HCT116 (cell line): ENCODE results near the gene SLC18B1. TPM values are rescaled to one million over a fixed set of nuclear protein-coding genes. Genes with fewer than 3 reads are reported as not detected.

ENCODE experiments used
- ATAC-seq: fragments of 200-7000 bp; cut with Tn5 transposase; 2 replicates; pipeline ENCODE4 v1.9.1; 2020; ENCODE audit warnings: mild to moderate bottlenecking, moderate library complexity
- BruUV-seq: library from RNA; stranded (reverse); fragments of 400-500 nt; replicated peaks from 2 replicates; lab custom pipeline; 2021; lab: Mats Ljungman, UMichigan
- CTCF ChIA-PET: fragments of 300-600 bp; sonication (Branson Sonifier 250); formaldehyde crosslinking; loops from one replicate; lab custom pipeline; 2021; ENCODE audit warnings: antibody characterized with exemption; lab: Charles Lee
- POLR2A ChIA-PET: fragments of 300-600, 350-600 bp; sonication (Branson Sonifier 250); formaldehyde crosslinking; loops from one replicate; lab custom pipeline; 2021; ENCODE audit warnings: antibody characterized with exemption; lab: Charles Lee
- RAD21 ChIA-PET, 2 experiments: fragments of 300-600 bp; sonication (Branson Sonifier 250); formaldehyde crosslinking; loops; one replicate each; lab custom pipeline; 2023; ENCODE audit warnings: low total read pairs in 2 of 2; ENCODE audit not compliant: uncharacterized antibody in 2 of 2, unreplicated experiment in 2 of 2, low non-redundant PET in 1 of 2; lab: Charles Lee
- DNase-seq: peaks from one replicate; pipeline ENCODE4 v3.0.0-alpha.2; 2010; ENCODE audit warnings: low read depth, low spot score
- H2AFZ ChIP-seq: fragments of 200-600 bp; shearing (Covaris generic), sonication (generic); 2 replicates; pipeline ENCODE4 v1.6.1; 2017; ENCODE audit warnings: low read depth, mixed run types, mixed read lengths, antibody characterized with exemption, low read length; ENCODE audit not compliant: poor library complexity, severe bottlenecking
- H3K27ac ChIP-seq: 2 replicates; pipeline ENCODE4 v1.5.1; 2012; ENCODE audit warnings: low read depth, low read length
- H3K27me3 ChIP-seq: fragments of 200-600 bp; sonication (generic); 2 replicates; pipeline ENCODE4 v1.6.1; 2016; ENCODE audit warnings: mixed run types, low read length, mixed read lengths; ENCODE audit not compliant: insufficient read depth
- H3K36me3 ChIP-seq, 2 experiments: fragments of 200-500 bp in 1 of 2; fragments of 200-600 bp in 1 of 2; sonication (Bioruptor generic) in 1 of 2; sonication (generic) in 1 of 2; 2 replicates each; pipeline versions ENCODE4 v1.5.1 to v1.6.1; 2014 to 2016; ENCODE audit warnings: low read length in 2 of 2, inconsistent platforms in 1 of 2, mixed read lengths in 1 of 2, mixed run types in 1 of 2; ENCODE audit not compliant: insufficient read depth in 2 of 2, control insufficient read depth in 1 of 2
- H3K4me1 ChIP-seq, 2 experiments: fragments of 200-600 bp in 1 of 2; sonication (generic) in 1 of 2; 2 replicates each; pipeline versions ENCODE4 v1.5.1 to v1.6.1; 2012 to 2017; ENCODE audit warnings: low read length in 2 of 2, inconsistent platforms in 1 of 2, mild to moderate bottlenecking in 1 of 2, mixed read lengths in 1 of 2, mixed run types in 1 of 2, moderate library complexity in 1 of 2; ENCODE audit not compliant: insufficient read depth in 2 of 2, control insufficient read depth in 1 of 2
- H3K4me2 ChIP-seq: fragments of 200-600 bp; sonication (generic); 2 replicates; pipeline ENCODE4 v1.6.1; 2017; ENCODE audit warnings: mixed run types, low read length, mixed read lengths
- H3K4me3 ChIP-seq, 2 experiments: fragments of 200-600 bp in 1 of 2; sonication (generic) in 1 of 2; replicated peaks in 1 of 2; 2 replicates each; pipeline ENCODE4 v1.5.1; 2011 to 2016; ENCODE audit warnings: low read length in 2 of 2, control low read depth in 1 of 2, low read depth in 1 of 2, mild to moderate bottlenecking in 1 of 2, mixed read lengths in 1 of 2, mixed run types in 1 of 2
- H3K79me2 ChIP-seq: fragments of 200-600 bp; sonication (generic); 2 replicates; pipeline ENCODE4 v1.6.1; 2017; ENCODE audit warnings: mild to moderate bottlenecking, mixed run types, low read length, moderate library complexity, mixed read lengths; ENCODE audit not compliant: insufficient read depth
- H3K9ac ChIP-seq: fragments of 200-600 bp; sonication (generic); 2 replicates; pipeline ENCODE4 v1.6.1; 2016; ENCODE audit warnings: low read length, mixed read lengths
- H3K9me2 ChIP-seq: fragments of 200-600 bp; sonication (generic), shearing (Covaris generic); 2 replicates; pipeline ENCODE4 v1.6.1; 2017; ENCODE audit warnings: mixed run types, mild to moderate bottlenecking, moderate library complexity; ENCODE audit not compliant: insufficient read depth
- H3K9me3 ChIP-seq, 2 experiments: fragments of 200-500 bp in 1 of 2; fragments of 200-600 bp in 1 of 2; sonication (Bioruptor generic) in 1 of 2; sonication (generic) in 1 of 2; 2 replicates each; pipeline ENCODE4 v1.6.1; 2014 to 2017; ENCODE audit warnings: low read length in 2 of 2, mixed read lengths in 2 of 2, inconsistent platforms in 1 of 2, low read depth in 1 of 2, mild to moderate bottlenecking in 1 of 2, mixed run types in 1 of 2, moderate library complexity in 1 of 2; ENCODE audit not compliant: control insufficient read depth in 1 of 2, insufficient read depth in 1 of 2
- H4K20me1 ChIP-seq: fragments of 200-600 bp; sonication (generic), shearing (Covaris generic); 2 replicates; pipeline ENCODE4 v1.6.1; 2017; ENCODE audit warnings: mixed run types, mild to moderate bottlenecking, moderate library complexity; ENCODE audit not compliant: insufficient read depth
- CEBPB ChIP-seq: IDR thresholded peaks from 2 replicates; pipeline ENCODE4 v1.6.1; 2012; ENCODE audit warnings: low read depth
- ELF1 ChIP-seq: IDR thresholded peaks from 2 replicates; pipeline ENCODE4 v1.6.1; 2012; ENCODE audit warnings: low read depth, borderline replicate concordance
- FOSL1 ChIP-seq: IDR thresholded peaks from 2 replicates; pipeline ENCODE4 v1.6.1; 2012; ENCODE audit warnings: low read depth
- JUND ChIP-seq: IDR thresholded peaks from 2 replicates; pipeline ENCODE4 v1.6.1; 2012
- POLR2AphosphoS5 ChIP-seq: IDR thresholded peaks from 2 replicates; pipeline ENCODE4 v1.6.1; 2011; ENCODE audit warnings: mild to moderate bottlenecking, low read depth, low read length, moderate library complexity
- SRF ChIP-seq: IDR thresholded peaks from 2 replicates; pipeline ENCODE4 v1.6.1; 2012; ENCODE audit warnings: low read depth
- TCF7L2 ChIP-seq: IDR thresholded peaks from 2 replicates; pipeline ENCODE4 v1.7.0; 2011; ENCODE audit warnings: borderline replicate concordance, inconsistent platforms; ENCODE audit not compliant: insufficient read depth, insufficient read length; ENCODE audit errors: extremely low read depth
- YY1 ChIP-seq: IDR thresholded peaks from 2 replicates; pipeline ENCODE4 v1.6.1; 2011; ENCODE audit warnings: low read length, low read depth, moderate library complexity, mild to moderate bottlenecking; ENCODE audit not compliant: insufficient replicate concordance; ENCODE audit errors: extremely low read depth
- ZNF274 ChIP-seq: fragments of 200-500 bp; sonication (Bioruptor generic); IDR thresholded peaks from 2 replicates; pipeline ENCODE4 v1.6.1; 2014; ENCODE audit warnings: mild to moderate bottlenecking, low read depth, low read length, inconsistent platforms
- intact Hi-C: fragments of 100-400 bp; cut with micrococcal nuclease; formaldehyde crosslinking; loops from 2 replicates; pipeline ENCODE4 v1.10.0; 2022
- total RNA-seq: library from RNA; stranded (reverse); gene quantifications from one replicate; pipeline ENCODE4 v1.2.1, GENCODE V29; 2021; ENCODE audit not compliant: unreplicated experiment

SLC18B1 gene
- total RNA-seq, 1 experiment from 2014 or later: 18.1 TPM

- Histone ChIP-seq H2AFZ (no peak overlapping the region), H3K9ac (no peak overlapping the region), H3K27me3 (no peaks in the 10 kb centered on the region), H3K9me3 (no peaks in the 10 kb centered on the region), H4K20me1 (peaks cover 12% of the 10 kb centered on the region; the same call in 1 of the 2 replicates), H3K79me2 (peaks cover 19% of the 10 kb centered on the region), H3K36me3 (peaks cover 5 to 16% of the 10 kb centered on the region in 2 experiments; a peak in 3 of 4 replicates), H3K4me2 (peak overlapping the region; percentile 79), H3K9me2 (no peaks in the 10 kb centered on the region), H3K4me3 (no peak overlapping the region), H3K27ac (no peak overlapping the region), H3K4me1 (peaks cover 9 to 31% of the 10 kb centered on the region in 2 experiments)
- no TSS peak for BruUV-seq
- no peak for ATAC-seq
- no peak for DNase-seq
- RAD21 ChIA-PET: interaction anchor here in 1 of 2 experiments (0.7 kb wide), 1 partner anchor 13 kb away, joined by 4 read pairs; the partner anchor contains the start of gene SLC18B1
- CTCF ChIA-PET: no interaction called here
- TF ChIP-seq FOSL1: no peak
- POLR2A ChIA-PET: interaction anchor here (0.7 to 1.5 kb wide), 2 partner anchors 11 to 955 kb away, joined by 3 to 7 read pairs; no protein-coding TSS in a partner anchor
- intact Hi-C loops: loop anchor here (5.0 kb wide), 1 partner anchor 284 kb away; no protein-coding TSS in a partner anchor
These were observed 12.8 kb upstream of the SLC18B1 start for GRCh38 chr6:132811276-132811675.

DNA sequence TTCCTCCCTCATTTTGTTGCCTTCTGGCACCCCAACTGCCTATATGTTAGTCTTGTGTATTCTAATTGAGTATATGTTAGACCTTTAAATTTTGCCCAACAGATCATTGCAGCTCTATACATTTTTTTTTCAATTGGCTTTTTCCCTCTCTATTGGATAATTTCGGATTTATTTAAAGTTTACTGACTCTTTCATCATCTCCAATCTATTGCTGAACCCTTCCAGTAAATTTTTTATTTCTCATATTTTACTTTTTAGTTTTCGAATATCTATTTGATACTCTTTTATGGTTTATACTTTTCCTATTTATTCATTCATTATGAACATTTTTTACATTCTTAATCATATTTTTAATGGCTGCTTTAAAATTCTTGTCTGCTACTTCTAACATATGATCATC is 7.1 kb upstream of the SLC18B1 start:
- BruUV-seq: no TSS peak
- no peaks in the 10 kb centered on the region for H3K9me3 ChIP-seq
- POLR2A ChIA-PET: interaction anchor here (1.5 kb wide), 1 partner anchor 8 kb away, joined by 3 read pairs; the partner anchor contains the start of gene RPS12
- H3K79me2 ChIP-seq: no peaks in the 10 kb centered on the region
- no peak overlapping the region for H3K4me3 ChIP-seq
- intact Hi-C loops: no loop called here
- DNase-seq (no peak), ATAC-seq (no peak)
- no peaks in the 10 kb centered on the region for H3K27me3 ChIP-seq
- no peak overlapping the region for H2AFZ ChIP-seq
- RAD21 ChIA-PET: no interaction called here
- no peaks in the 10 kb centered on the region for H4K20me1 ChIP-seq
- no peak overlapping the region for H3K27ac ChIP-seq
- H3K36me3 ChIP-seq: no peaks in the 10 kb centered on the region
- no peaks in the 10 kb centered on the region for H3K4me1 ChIP-seq
- CTCF ChIA-PET: no interaction called here
- H3K4me2 ChIP-seq: no peak overlapping the region
- no peak for TF ChIP-seq CEBPB
- TF ChIP-seq YY1: no peak
- no peak for TF ChIP-seq ZNF274
- TF ChIP-seq SRF: no peak
- TF ChIP-seq FOSL1: no peak
- TF ChIP-seq JUND: no peak
- no peak for TF ChIP-seq POLR2AphosphoS5
- TF ChIP-seq TCF7L2: no peak
- TF ChIP-seq ELF1: no peak
- H3K9ac ChIP-seq: no peak overlapping the region
- no peaks in the 10 kb centered on the region; the same call in 1 of the 2 replicates for H3K9me2 ChIP-seq
